A673 (cell line): ENCODE results near the gene PRR23A. TPM values are rescaled to one million over a fixed set of nuclear protein-coding genes. Genes with fewer than 3 reads are reported as not detected.

Experiments used
- BruUV-seq: library from RNA; stranded (reverse); fragments of 400-500 nt; replicated peaks from 2 replicates; lab custom pipeline; 2021; lab: Mats Ljungman, UMichigan
- CTCF ChIA-PET: fragments of 300-600 bp; sonication (Branson Sonifier 250); formaldehyde crosslinking; loops from one replicate; lab custom pipeline; 2022; ENCODE audit warnings: antibody characterized with exemption; lab: Charles Lee
- POLR2A ChIA-PET: fragments of 300-600 bp; sonication (Branson Sonifier 250); formaldehyde crosslinking; loops from one replicate; lab custom pipeline; 2022; ENCODE audit warnings: antibody characterized with exemption; ENCODE audit not compliant: low non-redundant PET; lab: Charles Lee
- DNase-seq: peaks from one replicate; pipeline ENCODE4 v3.0.0-alpha.2; 2015; ENCODE audit warnings: low spot score
- H3K27ac ChIP-seq: fragments of 200-600 bp; sonication (generic); 2 replicates; pipeline ENCODE4 v1.5.1; 2016; ENCODE audit warnings: mixed run types, low read depth, mild to moderate bottlenecking, mixed read lengths, antibody characterized with exemption, low read length; ENCODE audit not compliant: poor library complexity, severe bottlenecking
- H3K27me3 ChIP-seq: fragments of 200-600 bp; sonication (generic); replicated peaks from 2 replicates; pipeline ENCODE4 v1.6.1; 2017; ENCODE audit warnings: mixed run types, low read depth, mild to moderate bottlenecking, mixed read lengths, antibody characterized with exemption, low read length; ENCODE audit not compliant: insufficient read depth, poor library complexity
- H3K36me3 ChIP-seq: fragments of 200-600 bp; sonication (generic); 2 replicates; pipeline ENCODE4 v1.6.1; 2016; ENCODE audit warnings: mixed run types, mild to moderate bottlenecking, mixed read lengths, antibody characterized with exemption, low read length; ENCODE audit not compliant: insufficient read depth, poor library complexity, severe bottlenecking
- H3K4me1 ChIP-seq: fragments of 200-600 bp; sonication (generic); 2 replicates; pipeline ENCODE4 v1.6.1; 2017; ENCODE audit warnings: mixed run types, mild to moderate bottlenecking, mixed read lengths, antibody characterized with exemption, low read length; ENCODE audit not compliant: insufficient read depth, poor library complexity, severe bottlenecking
- H3K4me3 ChIP-seq: fragments of 200-600 bp; sonication (generic); 2 replicates; pipeline ENCODE4 v1.5.1; 2016; ENCODE audit warnings: low read depth, mixed run types, mild to moderate bottlenecking, mixed read lengths, low read length; ENCODE audit not compliant: poor library complexity, severe bottlenecking
- H3K9me3 ChIP-seq: fragments of 200-600 bp; sonication (generic); 2 replicates; pipeline ENCODE4 v1.6.1; 2016; ENCODE audit warnings: mixed run types, low read depth, mild to moderate bottlenecking, mixed read lengths, antibody characterized with exemption, low read length; ENCODE audit not compliant: poor library complexity, severe bottlenecking
- CTCF ChIP-seq: fragments of 300-800, 200-600 bp; sonication (generic); conservative IDR thresholded peaks from 2 replicates; pipeline ENCODE4 v1.5.1; 2017; ENCODE audit warnings: low read depth, mild to moderate bottlenecking, antibody characterized with exemption, low read length, moderate library complexity, mixed read lengths
- EZH2 ChIP-seq: fragments of 200-600 bp; sonication (generic); IDR thresholded peaks from 2 replicates; pipeline ENCODE4 v1.6.1; 2017; ENCODE audit warnings: borderline replicate concordance, low read depth, mild to moderate bottlenecking, mixed read lengths, antibody characterized with exemption, low read length; ENCODE audit not compliant: poor library complexity, severe bottlenecking
- intact Hi-C: fragments of 100-400 bp; cut with micrococcal nuclease; formaldehyde crosslinking; loops from one replicate; pipeline ENCODE4 v1.10.0; 2022; ENCODE audit not compliant: unreplicated experiment
- total RNA-seq: library from RNA; stranded (reverse); gene quantifications from 2 replicates; pipeline ENCODE4 v1.2.3, GENCODE V29; 2021

PRR23A gene
- total RNA-seq, 1 experiment from 2014 or later, result not detected

DNA sequence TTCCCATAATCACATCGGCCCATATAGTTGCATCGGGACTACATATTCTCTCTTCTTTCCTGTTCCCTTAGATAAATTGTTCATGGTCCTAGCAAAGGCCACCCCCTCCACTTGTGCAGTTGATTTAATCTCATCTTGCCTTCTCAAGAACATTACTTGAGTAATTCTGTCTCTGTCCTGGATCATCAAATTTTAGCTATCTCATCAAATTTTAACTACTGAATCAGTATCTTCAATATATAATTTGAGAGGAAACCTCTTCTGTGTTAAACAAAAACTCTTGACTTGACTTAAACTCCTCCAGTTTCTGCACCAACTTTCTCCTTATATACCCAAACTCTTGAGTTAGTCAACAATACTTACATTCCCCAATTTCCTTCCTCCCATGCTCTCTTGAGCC is 18.9 kb upstream of the PRR23A start:
- Histone ChIP-seq H3K36me3 (no peaks in the 10 kb centered on the region), H3K27me3 (no peaks in the 10 kb centered on the region), H3K27ac (no peak overlapping the region), H3K4me3 (no peak overlapping the region), H3K4me1 (no peaks in the 10 kb centered on the region), H3K9me3 (no peaks in the 10 kb centered on the region)
- TF ChIP-seq CTCF (no peak), EZH2 (no peak)
- CTCF ChIA-PET, result no interaction called here
- POLR2A ChIA-PET, result no interaction called here
- intact Hi-C loops, result no loop called here
- DNase-seq, result no peak
- no TSS peak for BruUV-seq

GRCh38 chr3:139020868-139021234 is 14.8 kb upstream of the PRR23A start, which contains the start of gene PRR23B:
PRR23B (minus strand) TSS chr3:139020926; CDS start chr3:139020661, 265 bp downstream.
- ChIA-PET CTCF (no interaction called here), POLR2A (no interaction called here)
- peak; percentile 14 for DNase-seq
- Histone ChIP-seq H3K27ac (no peak within 1 kb of the TSS), H3K4me3 (no peak within 1 kb of the TSS), H3K36me3 (no peaks in the 10 kb centered on the region), H3K27me3 (no peaks in the 10 kb centered on the region), H3K4me1 (no peaks in the 10 kb centered on the region), H3K9me3 (no peaks in the 10 kb centered on the region)
- intact Hi-C loops, result no loop called here
- TF ChIP-seq EZH2 (no peak), CTCF (peak; percentile 46; the same call in 1 of the 2 replicates)
- no TSS peak for BruUV-seq

DNA sequence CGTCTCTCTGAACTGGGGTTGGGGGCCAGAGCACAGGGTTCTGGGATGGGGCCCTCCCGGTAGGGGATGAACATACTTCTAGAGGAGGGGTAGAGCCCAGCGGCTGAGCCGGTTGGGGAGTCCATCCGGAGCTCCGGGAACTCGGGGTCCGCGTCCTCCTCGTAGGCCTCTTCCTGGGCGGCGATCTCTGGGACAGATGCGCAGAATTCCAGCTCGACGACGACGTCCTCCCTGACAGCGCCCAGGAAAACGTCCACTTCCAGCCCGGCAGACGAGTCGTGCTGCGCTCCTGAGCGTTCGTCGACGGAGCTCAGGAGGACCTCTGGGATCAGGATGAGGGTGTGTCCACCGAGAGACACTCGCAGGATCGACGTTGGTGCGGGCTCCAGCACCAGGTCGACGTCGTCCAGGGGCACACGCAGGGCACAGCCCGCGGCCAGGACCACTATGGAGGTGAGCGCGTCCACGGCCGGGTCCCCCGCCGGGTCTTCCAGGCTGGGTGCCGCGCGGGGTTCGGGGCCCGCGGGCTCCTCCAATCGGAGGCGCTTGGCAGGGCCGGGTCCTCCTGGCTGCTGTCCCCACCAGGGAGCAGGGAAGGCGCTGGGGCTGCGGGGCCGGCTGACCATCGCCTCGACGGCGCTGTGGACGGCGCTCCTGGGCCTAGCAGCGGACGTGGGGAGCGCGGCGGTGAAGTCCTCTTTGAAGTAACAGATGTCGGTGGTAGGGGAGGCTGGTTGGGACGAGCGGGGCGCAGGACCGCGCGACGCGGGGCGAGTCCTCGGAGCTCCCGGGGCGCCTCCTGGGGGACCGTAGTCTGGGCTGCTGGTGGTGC is 14.2 kb upstream of the PRR23A start:
- ChIA-PET CTCF (no interaction called here), POLR2A (no interaction called here)
- intact Hi-C loops, result no loop called here
- Histone ChIP-seq H3K27me3 (peaks cover 1% of the 10 kb centered on the region), H3K9me3 (no peaks in the 10 kb centered on the region), H3K36me3 (no peaks in the 10 kb centered on the region), H3K27ac (no peak overlapping the region), H3K4me3 (no peak overlapping the region), H3K4me1 (no peaks in the 10 kb centered on the region)
- DNase-seq, result no peak
- no peak for TF ChIP-seq CTCF
- no TSS peak for BruUV-seq
